T-helper 2 cell (primary cell): ENCODE data around the gene SSH3.

ENCODE experiments used
- DNase-seq, 5 experiments: peaks; one replicate each; pipeline versions ENCODE4 v3.0.0 to v3.0.0-alpha.2; 2012 to 2022

Gene SSH3

DNA sequence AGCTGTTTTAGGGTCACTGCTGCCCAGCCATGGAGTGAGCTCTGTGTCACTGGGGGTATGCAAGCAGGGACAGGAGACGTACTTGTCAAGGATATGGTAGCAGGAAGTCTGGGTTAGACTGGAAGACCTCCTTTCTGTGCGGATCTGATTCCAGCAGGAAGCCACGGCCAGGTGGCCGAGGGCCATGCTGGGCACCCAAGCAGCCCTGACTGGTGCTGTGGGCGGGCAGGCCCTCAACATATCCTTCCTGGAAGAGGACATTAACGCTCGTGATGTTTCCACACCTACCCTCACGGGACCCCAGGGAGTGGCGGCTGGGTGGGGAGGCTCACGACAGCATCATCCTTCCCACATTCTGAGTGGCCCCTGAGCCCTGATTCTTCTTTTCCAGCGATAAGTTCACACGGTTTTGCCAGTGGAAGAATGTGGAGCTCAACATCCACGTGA is 23.0 kb upstream of the SSH3 start:
- no peak for DNase-seq

DNA sequence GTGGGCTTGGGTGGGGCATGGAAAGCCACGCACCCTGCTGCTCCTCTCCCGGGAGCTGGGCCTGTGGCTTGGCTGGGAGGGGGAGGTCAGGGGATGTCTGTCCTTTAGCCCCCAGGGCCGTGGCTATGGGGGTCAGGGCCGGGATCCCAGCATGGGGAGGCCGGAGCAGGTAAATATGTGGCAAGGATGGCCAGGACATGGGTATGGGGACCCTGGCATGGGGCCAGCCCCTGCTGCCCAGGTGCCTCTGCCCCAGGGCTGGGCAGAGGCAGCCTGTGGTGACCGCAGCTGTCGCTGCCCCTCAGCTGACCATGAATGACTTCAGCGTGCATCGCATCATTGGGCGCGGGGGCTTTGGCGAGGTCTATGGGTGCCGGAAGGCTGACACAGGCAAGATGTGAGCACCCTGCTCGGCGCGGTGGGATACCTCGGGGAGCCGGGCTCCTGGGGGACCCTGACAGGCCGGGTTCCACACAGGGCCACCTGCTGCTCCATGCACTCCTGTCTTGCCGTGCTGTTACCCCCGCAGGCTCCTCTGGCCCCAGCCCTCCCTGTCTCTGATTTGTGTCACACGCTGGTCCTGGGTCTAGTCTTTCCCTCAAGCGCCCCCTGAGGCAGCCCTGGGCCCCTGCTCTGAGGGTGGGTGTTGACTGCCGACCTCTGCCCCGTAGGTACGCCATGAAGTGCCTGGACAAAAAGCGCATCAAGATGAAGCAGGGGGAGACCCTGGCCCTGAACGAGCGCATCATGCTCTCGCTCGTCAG is 22.4 kb upstream of the SSH3 start:
- DNase-seq = no peak

DNA sequence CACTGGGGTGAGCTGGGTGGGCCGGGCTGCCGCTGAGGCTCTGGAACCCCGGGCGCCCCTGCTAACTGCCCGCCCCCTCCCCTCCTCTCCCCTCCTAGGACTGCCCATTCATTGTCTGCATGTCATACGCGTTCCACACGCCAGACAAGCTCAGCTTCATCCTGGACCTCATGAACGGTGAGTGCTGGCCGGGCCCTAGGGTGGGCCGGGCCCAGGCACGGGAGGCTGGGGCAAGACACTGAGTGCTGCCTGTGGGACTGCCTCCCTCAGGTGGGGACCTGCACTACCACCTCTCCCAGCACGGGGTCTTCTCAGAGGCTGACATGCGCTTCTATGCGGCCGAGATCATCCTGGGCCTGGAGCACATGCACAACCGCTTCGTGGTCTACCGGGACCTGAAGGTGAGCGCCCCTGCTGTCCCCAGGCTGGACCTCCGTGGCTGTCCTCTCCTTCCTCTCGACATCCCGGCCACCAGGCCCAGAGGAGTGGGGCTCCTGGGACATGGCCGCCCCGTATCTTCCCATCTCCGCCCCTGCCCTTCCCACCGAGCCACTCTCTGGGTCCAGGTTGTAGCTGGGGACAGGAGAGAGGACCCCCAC is 21.7 kb upstream of the SSH3 start:
- DNase-seq = peak in 1 of 5 experiments; percentile 2

DNA sequence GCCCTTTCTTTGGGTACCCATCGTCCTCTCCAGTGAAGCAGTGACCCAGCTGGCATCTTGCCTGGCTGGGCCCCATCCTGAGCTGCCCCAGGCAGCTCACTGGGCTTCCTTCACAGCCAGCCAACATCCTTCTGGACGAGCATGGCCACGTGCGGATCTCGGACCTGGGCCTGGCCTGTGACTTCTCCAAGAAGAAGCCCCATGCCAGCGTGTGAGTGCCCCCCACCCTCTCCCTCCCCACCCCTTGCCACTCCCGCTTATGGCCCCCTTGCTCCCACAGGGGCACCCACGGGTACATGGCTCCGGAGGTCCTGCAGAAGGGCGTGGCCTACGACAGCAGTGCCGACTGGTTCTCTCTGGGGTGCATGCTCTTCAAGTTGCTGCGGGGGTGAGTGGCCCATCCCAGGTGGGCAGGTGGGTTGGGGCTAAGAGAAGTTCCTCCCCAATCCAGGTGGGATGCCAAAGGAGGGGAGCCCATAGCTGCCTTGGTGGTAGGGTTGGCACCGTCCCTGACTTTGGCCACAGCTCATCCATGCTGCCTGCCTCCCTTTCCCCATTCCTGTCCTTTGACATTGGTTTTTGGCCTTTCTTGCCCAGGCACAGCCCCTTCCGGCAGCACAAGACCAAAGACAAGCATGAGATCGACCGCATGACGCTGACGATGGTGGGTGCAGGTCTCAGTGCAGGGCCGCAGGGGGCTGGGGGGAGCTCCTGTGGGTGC is 21.0 kb upstream of the SSH3 start:
- DNase-seq = peak in 1 of 5 experiments; percentile 1

DNA sequence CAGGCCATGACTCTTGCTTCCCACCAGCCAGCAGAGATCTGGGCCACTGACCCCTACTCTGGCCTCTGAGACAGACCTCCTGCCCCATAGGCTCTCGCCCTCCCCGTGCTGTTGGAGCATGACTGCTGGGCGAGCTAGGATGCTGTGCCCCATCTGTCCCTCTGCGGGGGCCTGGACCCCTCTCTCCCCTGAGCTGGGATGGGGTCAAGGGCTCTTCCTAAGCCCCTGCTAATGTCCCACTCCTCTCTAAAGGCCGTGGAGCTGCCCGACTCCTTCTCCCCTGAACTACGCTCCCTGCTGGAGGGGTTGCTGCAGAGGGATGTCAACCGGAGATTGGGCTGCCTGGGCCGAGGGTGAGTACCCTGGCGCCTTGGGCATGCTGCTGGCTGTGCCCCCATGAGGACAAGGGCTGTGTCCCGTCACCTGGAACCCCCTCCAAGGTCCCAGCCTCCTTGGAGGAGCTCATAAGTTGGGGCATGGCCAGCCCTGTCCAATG is 20.4 kb upstream of the SSH3 start:
- no peak for DNase-seq

DNA sequence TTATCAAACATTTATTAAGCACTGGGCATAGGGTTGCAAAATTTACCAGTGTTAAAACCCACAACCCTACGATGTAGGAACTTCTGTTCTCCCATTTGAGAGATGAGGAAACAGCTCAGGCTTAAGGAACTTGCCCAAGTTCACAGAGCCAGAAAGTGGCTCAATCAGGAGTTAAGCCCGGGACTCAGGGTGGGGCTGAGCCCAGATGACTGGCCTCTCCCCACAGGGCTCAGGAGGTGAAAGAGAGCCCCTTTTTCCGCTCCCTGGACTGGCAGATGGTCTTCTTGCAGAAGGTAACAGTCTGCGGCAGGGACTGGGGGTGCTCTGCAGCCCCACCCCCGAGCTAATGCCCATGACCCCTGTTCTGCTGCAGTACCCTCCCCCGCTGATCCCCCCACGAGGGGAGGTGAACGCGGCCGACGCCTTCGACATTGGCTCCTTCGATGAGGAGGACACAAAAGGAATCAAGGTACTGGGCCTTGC is 19.8 kb upstream of the SSH3 start:
- DNase-seq = no peak

DNA sequence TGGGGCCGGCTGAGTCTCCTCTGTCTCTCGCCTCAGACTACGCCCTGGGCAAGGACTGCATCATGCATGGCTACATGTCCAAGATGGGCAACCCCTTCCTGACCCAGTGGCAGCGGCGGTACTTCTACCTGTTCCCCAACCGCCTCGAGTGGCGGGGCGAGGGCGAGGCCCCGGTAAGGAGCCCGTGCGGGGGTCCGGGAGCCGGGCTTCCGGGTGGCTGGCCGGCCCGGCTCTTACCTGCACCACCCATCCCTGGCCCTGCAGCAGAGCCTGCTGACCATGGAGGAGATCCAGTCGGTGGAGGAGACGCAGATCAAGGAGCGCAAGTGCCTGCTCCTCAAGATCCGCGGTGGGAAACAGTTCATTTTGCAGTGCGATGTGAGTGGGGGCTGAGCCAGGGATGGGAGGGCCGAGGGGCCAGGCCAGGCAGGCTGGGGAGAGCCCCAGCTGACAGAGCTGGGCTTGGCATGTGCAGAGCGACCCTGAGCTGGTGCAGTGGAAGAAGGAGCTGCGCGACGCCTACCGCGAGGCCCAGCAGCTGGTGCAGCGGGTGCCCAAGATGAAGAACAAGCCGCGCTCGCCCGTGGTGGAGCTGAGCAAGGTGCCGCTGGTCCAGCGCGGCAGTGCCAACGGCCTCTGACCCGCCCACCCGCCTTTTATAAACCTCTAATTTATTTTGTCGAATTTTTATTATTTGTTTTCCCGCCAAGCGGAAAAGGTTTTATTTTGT is 18.4 kb upstream of the SSH3 start:
- no peak for DNase-seq

DNA sequence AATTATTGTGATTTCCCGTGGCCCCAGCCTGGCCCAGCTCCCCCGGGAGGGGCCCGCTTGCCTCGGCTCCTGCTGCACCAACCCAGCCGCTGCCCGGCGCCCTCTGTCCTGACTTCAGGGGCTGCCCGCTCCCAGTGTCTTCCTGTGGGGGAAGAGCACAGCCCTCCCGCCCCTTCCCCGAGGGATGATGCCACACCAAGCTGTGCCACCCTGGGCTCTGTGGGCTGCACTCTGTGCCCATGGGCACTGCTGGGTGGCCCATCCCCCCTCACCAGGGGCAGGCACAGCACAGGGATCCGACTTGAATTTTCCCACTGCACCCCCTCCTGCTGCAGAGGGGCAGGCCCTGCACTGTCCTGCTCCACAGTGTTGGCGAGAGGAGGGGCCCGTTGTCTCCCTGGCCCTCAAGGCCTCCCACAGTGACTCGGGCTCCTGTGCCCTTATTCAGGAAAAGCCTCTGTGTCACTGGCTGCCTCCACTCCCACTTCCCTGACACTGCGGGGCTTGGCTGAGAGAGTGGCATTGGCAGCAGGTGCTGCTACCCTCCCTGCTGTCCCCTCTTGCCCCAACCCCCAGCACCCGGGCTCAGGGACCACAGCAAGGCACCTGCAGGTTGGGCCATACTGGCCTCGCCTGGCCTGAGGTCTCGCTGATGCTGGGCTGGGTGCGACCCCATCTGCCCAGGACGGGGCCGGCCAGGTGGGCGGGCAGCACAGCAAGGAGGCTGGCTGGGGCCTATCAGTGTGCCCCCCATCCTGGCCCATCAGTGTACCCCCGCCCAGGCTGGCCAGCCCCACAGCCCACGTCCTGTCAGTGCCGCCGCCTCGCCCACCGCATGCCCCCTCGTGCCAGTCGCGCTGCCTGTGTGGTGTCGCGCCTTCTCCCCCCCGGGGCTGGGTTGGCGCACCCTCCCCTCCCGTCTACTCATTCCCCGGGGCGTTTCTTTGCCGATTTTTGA is 17.5 kb upstream of the SSH3 start:
- peak in 3 of 5 experiments; percentile 32 to 78 (median 68) for DNase-seq

DNA sequence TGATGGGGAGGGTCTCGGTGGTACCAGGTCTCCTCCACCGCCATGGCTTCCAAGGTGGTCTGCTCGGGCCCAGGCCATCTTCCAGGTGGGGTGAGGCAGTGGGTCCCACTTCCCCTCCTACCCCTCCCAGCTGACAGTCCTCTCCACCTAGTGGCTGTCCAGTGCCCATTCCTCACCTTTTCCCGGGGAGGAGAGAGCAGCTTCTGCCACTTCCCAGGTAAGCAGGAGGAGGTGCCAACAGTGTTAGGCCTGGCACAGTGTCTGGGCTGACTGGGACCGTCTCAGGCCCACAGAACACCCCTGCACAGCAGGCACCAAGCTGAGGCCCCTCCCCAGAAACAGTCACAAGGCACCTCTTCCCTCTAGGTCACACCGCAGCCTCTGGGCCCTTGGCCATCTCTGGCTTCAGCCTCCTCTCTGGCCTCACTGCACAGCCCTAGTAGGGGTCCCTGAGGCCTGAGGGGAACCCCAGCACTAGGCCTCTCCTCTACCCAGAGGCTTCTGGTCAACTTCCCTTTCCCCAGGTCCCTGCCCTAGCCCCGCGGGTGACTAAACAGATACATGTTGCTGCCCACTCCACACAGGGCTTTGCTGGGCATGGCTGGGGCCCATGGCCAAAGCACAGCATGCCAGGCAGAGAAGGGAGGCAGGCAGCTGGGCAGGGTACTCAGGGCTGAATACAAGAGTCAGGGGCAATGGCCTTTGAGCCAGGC is 16.6 kb upstream of the SSH3 start:
- peak in 1 of 5 experiments; percentile 60 for DNase-seq

DNA sequence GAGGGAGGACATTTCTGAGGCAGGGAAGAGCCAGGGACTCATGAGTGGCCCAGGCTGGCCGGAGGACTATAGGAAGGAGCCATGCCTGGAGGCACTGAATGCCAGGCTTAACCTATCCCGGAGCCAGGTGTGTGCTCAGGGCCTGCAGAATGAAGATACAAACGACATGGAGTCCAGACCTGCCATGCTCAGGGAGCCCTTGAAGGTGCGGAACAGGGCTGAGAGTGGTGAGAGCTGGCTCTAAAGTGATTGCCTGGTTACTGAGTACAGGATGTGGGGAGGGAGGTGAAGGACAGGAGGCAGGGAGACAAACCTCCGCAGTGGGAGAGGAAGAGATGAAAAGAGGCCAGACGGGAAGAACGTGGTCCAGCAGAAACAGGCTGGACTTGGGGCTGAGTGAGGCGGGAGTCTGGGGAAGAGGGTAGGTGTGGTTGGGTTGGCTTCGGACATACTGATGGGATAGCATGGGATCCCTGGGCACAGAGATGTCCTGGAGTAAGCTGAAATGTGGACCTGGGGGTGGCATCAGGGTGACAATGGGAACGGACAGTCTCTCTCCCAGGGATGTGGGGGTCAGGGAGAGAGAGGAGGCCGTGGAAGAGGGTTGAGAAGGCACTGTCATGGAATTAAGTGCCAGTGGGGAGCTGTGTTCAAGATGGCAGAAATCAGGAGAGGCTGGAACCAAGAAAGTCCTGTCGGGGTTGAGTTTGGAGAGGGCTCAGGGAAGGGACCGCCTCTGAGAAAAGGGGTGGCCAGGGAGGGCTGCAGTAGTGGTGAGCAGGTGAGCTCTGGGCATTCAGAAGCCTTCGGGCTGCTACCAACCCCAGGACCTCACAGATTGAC is 15.8 kb upstream of the SSH3 start:
- DNase-seq = peak in 2 of 5 experiments; percentile 64 to 89

DNA sequence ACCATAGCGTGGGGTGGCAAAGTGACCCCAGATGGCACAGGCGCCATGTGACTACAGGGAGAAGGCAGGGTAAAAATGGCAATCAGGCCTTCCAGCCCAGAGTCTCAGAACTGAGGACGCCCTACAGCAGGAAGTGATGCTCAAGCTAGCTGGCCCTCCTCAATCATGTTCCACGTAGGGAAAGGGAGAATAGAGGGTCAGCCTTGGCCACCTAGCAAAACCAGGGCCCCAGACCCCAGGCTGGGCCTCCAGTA is 15.2 kb upstream of the SSH3 start:
- no peak for DNase-seq

DNA sequence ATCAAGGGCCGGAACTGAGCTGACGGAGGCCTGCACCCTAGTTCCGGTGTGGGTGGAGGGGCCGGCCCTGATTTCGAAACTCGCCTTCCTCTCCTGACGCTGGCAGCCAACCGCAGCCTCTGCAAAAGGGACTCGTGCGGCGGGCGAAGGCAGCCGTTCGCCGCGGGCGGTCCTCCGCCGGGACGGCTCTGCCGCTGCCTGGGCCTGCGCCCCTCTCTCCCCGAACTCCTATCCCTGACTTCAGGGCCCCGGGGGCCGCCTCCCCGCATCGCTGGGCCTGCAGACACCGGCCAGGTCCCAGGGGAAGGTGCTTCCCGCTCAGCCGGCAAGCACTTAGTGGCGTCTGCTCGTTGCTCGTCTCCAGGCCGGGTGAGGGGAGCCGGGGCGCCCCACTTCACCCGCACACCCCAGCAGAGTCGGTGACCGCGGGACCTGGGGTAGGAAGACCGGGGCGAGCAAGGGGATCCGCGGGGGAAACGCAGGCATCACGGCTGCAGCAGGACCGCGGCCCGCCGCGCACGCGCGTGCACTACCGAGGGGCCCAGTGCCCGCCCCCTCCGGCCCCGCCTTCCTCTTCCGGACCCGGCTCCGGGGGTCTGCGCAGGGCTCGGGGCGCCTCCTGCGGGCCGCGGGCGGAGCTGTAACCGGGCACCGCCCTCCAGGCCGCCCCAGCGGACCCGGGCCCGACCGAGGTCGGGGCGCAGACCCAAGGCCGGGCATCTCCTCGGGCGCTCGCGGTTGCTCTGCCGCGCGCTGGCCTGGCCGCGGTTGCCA is 14.7 kb upstream of the SSH3 start:
- peak; percentile 77 to 96 (median 84) for DNase-seq

DNA sequence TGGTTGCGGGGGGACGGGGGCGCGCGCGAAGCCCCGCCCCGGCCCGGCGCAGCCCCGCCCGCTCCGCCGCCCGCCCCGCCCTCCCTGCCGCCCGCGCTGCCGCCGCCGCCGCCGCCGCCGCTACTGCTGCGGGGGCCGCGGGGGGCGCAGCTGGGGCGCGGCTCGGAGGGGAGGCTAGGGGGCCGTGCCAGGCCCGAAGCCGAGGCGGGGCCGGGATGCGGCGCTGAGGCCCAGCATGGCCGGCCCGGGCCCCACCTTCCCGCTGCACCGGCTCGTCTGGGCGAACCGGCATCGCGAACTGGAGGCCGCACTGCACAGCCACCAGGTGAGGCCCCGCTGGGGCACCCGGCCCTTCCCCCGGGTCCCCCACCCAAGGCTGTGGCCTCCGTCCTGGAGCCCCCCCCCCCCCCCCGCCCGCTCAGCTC is 14.1 kb upstream of the SSH3 start, which contains the start of gene ANKRD13D:
ANKRD13D (plus strand) TSS at position 78 of the 425 bp plus-strand sequence; CDS start at position 236, 158 bp downstream.
- DNase-seq = no peak

DNA sequence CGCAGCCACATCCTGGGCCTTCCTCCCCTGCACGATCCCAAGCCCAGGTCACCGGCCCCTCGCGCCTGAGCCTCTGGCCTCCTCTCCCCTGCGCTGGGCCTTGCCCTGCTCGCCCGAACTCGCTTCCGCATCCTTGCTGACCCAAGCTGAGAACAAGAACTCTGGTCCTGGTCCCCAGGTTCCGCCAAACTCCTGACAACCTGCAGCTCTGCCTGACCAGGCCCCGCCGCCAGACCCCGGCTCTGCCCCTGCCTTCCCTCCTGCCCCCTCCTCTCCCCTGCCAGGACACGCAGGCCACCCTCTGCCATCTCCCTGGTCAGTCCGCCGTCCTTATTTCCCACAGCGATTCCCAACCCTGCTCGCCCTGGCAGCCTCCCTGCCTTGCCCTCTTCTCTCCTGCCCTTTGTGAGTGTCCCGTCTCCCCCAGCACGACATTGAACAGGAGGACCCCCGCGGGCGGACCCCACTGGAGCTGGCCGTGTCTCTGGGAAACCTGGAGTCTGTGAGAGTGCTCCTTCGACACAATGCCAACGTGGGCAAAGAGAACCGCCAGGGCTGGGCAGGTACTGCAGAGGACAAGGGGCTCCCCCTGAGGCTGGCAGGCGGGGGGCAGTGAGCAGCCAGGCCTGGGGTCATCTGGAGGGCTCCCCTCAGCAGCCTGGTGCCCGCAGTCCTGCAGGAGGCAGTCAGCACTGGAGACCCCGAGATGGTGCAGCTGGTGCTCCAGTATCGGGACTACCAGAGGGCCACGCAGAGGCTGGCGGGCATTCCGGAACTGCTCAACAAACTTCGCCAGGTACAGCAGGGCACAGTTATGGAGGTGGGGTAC is 13.5 kb upstream of the SSH3 start:
- no peak for DNase-seq

DNA sequence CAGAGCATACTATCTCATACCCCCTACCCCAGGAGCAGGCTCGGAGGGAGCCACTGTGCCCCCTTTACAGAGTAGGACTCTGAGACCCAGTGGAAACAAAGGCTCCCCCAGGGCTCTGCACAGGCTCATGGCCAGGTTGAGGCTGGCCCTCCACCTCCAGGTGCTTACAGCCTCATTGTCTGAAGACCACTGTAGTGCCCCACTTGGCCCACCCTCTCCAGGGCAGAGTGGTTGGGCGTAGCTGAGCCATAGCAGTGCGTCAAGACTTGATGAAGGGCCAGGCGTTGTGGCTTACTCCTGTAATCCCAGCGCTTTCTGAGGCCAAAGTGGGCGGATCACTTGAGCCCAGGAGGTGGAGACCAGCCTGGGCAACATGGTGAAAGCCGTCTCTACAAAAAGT is 12.5 kb upstream of the SSH3 start:
- DNase-seq = no peak

DNA sequence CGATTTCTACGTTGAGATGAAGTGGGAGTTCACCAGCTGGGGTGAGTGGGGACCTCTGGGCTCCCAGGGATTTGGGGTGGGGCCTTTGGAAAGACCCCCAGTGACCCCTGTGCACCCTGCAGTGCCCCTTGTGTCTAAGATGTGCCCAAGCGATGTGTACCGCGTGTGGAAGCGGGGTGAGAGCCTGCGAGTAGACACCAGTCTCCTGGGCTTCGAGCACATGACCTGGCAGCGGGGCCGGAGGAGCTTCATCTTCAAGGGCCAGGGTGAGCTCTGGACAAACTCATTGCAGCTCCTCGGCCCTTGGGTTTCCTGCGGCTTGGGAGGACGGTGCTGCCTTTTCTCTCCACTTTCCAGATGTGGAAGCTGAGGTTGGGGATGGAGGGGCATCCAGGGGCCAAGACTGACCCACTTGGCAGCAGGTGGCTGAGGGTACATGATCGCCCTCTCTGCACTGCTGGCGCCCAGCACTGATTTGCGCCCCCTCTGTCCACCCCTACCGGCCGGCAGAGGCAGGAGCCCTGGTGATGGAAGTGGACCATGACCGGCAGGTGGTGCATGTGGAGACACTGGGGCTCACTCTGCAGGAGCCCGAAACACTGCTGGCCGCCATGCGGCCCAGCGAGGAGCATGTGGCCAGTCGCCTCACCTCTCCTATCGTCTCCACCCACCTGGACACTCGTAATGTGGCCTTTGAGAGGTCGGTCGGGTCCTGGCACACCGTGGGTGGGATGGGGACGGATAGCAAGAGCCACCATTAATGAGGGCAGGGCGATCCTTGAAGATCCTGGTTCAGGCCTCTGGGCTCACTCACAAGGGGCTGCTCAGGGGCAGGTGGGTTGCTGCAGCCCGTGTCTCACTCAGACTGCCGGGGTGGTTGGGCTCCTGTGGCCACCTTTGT is 11.6 kb upstream of the SSH3 start:
- DNase-seq = no peak

DNA sequence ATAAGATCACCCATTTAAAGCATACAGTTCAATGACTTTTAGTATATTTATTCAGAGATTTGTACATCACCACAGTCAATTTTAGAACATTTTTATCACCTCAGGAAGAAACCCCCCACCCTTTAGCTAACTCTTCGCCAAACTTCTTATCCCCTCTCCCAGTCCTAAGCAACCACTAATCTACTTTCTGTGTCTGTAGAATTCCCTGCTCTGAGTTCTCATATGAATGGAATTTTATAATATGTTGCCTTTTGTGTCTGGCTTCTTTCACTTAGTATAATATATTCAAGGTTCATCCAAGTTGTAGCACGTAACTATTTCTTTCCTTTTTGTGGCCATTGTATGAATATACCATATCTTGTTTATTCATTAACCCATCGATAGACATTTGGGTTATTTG is 10.7 kb upstream of the SSH3 start:
- DNase-seq = no peak
